SH-SY5Y (cell line): ENCODE measurements around the gene KLHDC3.

ENCODE experiments used
- GATA2 ChIP-seq: IDR thresholded peaks from 2 replicates; pipeline ENCODE4 v1.6.1; 2011; ENCODE audit warnings: mild to moderate bottlenecking, low read depth, low read length
- GATA3 ChIP-seq: IDR thresholded peaks from 2 replicates; pipeline ENCODE4 v1.6.1; 2011; ENCODE audit warnings: low read depth, mild to moderate bottlenecking, low read length, moderate library complexity

Gene KLHDC3

DNA sequence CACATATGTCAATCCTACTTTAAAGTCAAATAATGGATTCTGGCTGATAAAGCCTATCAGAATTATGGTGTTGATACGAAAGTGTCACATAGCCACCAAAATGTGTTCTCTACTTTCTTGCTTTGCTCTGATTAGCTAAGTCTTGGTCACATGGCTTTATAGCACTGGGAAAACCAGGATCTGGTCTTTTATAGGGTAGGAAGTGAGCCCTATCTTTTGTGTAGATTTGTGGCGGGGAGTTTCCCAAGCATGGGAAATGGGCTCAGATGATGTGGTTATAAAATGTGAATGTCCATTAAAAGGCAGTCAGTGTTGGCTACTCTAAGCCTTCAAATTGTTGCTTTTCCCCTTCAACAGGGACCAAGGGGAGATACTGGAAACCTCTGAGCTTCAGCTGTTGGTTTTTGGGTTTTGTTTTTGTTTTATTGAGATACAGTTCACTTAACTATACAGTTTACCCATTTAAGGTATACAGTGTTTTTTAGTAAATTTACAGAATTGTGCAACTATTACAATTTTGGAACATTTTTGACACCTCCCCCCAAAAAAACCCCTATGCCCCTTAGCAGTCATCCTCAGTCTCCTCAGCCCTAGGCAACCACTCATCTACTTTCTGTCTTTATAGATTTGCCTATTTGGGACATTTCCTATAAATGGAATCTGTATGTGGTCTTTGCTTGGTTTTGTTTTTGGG, 19.6 kb downstream of the KLHDC3 start:
- TF ChIP-seq GATA3, result no peak
- TF ChIP-seq GATA2, result no peak

DNA sequence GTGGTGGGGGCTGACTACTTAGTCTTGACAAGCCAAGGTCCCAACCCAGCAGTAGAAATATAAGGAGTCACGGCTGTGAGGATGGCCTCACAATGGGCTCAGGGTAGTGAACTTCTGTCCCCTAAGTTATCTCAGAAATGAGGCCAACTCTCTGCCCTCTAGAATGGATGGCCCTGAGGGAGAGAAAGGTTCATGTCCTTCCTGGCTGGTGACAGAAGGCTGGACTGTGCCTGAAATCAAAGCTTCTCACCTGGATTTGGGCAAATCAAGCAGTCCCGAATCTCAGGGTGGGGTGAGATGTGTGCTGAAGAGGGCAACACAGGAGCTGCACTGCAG, 20.1 kb downstream of the KLHDC3 start:
- TF ChIP-seq GATA2, result no peak
- TF ChIP-seq GATA3, result no peak

DNA sequence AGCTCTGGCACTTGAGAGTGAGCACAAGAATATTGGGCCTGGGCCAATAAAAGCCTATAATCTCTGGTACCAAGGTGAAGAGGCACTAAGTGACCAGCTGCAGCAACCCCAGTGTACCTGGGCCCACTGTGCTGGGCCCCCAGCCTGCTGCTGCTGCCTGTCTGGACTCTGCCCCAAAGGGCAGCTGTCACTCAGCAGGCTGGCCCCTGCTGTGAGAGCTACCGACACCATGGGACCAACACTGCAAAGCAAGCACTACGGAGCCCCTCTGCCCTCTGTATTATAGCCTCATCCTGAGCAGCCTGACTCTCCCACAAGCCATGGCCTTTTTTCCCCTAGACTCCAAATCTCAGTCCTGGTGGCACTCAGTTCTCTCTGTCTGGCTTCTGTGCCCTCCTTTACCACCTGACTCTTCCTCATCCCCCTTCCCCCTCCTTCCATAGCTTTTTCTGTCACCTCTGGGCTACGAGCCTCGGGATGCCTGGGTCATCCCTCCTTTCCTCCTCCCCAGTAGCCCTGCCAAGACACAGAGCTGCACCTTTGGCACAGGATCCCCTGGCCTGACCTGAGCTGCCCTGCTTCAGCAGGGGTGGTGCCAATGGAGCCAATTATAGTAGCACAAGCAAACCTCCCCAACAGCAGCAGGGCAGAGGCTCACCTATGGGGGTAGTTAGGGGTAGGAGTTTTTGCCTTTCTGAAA, 21.6 kb downstream of the KLHDC3 start:
- TF ChIP-seq GATA2, result no peak
- TF ChIP-seq GATA3, result no peak

DNA sequence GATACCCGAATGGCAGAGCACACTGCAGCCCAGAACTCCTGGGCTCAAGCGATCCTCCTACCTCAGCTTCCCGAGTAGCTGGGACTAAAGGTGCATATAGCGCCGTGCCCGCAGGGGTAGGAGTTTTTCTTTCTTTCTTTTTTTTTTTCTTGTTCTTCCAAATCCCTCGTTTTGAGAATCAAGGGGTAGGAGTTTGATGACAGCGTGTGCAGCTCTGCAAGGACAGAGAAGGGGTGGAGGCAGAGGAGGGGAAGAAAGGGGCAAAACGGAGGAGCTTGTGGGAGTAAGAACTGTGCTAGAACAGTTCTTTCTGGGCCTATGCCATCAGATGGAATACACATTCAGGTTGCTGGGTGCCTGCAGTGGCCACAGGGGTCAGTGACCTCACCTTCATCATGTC, 22.7 kb downstream of the KLHDC3 start:
- no peak for TF ChIP-seq GATA2
- TF ChIP-seq GATA3, result no peak

DNA sequence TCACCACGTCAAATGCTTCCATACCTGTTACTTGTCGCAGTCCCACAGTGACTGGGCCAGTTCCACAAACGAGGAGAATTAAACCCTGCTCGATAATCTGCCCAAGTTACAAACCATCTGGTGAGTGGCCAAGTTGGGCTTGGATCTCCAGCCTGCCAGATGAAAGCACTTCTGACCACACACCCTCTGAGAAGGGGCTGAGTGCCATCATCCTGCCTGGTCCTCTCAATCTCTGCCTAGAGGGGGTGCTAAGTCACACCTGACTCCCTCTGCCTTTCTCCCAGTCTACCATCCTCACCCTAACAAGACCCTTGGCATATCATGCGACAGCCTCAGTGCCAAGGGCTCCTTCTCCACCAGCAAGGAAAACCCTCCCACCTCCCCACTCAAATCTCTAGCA, 23.1 kb downstream of the KLHDC3 start:
- TF ChIP-seq GATA2 (no peak), GATA3 (no peak)

DNA sequence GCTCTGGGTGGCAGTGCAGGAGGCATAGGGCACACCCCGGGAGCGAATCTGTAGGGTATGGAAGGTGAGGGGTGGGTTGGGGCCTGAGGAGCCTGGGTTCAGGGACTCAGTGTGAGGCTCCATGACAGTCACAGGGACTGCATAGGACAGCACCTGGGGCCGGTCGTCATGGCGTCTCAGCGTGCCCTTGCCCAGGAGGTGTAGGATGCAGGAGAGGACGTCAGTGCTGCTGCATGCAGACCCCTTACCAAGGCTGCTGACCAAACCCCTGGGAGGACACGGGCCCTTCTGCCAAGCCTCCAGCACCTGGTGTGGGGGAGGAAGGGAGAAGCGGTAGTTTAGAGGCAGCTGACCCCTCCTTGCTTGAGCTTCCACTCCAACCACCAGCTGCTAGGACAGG, 23.7 kb downstream of the KLHDC3 start:
- TF ChIP-seq GATA2 (no peak), GATA3 (no peak)

DNA sequence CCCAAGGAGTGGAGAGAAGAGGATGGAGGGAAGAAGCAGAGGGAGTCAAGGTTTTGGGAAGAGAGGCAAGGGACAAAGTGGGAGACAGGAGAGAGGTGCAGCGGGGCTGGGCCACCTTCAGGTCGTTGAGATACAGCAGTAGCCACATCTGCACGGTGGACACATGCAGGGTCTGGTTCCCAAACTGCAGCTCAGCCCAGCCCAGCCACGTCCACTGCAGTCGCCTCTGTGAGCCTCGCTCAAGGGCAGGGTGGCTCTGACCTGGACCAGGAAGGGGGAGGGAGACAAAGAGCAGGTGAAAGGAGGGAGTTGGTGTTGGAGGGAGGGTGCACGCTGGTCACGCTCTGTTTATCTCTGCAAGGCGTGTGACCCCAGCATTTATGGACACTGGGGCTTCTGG, 24.7 kb downstream of the KLHDC3 start:
- TF ChIP-seq GATA2 (no peak), GATA3 (no peak)

DNA sequence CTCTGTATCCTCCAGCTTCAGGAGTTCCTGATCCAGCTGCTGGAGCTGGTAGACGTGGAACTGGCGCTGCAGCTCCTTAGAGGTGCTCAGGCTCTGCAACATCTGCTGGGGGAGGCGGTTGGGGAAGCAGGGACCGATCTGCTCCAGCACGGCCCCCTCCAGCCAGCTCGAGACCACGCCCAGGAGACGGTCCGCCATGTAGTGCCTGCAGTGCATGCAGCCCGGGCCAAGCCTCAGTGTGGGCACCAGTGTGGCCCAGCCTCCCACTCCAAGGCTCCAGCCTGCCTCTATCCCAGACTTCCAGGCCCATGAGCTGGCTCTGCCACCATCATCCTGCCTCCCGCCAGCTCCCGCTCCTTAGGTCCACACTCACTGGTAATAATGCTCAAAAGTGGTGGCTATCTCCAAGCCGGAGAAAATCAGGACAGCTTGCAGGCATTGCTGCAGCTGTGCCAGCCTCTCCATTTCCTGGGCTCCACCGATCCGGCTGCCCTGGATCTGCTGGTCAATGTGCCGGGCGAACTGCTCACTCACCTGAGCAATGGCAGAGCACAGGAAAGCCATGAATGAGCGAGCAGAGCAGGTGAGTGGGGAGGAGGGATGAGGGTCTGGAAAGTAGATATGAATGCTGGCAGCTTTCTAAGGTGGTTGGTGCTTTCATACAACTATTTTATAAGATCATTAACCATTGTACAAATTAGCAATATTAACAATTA, 26.7 kb downstream of the KLHDC3 start:
- no peak for TF ChIP-seq GATA2
- TF ChIP-seq GATA3, result no peak

DNA sequence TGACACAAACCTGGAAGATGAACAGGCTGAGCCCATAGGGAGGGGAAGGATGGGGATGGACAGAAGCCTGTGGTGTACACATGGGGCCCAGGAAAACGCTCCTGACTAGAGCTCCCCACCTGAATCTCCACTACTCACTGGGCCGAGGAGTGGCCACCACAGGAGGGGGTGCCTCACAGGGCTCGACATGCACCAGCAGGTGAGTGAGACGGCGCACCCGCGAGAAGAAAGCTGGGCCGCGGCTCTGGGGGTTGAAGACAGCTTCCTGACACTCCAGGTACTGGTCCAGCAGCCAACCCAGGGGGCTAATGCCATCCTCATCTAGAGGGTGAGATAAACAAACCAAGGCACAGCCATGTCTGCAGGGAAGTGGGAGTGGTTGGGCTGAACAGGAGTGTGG, 29.3 kb downstream of the KLHDC3 start:
- TF ChIP-seq GATA3 (no peak), GATA2 (no peak)

DNA sequence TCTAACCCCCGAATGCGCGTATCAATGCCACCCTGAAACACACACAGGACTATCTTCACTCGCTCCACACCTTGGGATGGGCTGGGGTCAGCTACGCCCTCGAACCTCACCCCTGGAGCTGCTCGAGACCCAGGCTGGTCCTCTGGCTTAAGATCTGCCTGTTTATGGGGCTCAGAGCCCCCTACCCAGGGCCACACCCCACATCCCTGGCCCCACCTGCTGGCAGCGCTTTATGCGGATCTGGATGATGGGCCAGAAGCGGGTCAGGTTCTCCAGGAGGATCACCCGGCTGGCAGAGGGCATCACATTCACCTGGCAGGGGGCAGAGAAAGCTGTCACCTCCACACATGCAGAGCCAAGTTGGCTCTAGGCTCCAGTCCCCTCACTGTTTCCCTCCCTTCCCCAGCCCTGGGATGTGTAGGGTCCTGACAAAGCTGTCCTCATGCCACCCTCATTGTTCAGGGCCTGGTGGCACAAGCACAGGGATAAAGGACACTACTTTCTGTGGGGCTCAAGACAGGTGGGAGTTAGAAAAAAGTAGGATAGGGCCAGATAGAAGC, 31.4 kb downstream of the KLHDC3 start:
- TF ChIP-seq GATA3 (no peak), GATA2 (no peak)

DNA sequence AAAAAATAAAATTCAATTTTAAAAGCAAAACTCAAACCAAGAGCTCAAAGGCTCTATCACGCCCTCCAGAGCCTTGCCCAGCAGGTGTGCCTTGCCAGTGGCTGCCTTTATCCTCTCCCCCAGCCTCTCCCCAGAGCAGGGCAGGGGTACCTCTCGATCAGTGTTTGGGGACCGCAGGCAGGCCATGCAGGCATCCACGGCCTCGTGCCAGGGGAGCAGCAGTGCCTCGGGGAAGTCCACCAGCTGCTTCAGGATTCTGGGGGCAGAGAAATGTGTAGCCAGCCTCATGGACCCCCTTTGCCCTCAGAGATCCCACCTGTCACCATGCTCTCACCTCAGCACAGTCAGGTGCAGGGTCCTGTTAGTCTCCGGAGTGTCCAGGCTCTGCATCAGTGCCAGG, 33.9 kb downstream of the KLHDC3 start:
- TF ChIP-seq GATA3, result no peak
- TF ChIP-seq GATA2, result no peak

DNA sequence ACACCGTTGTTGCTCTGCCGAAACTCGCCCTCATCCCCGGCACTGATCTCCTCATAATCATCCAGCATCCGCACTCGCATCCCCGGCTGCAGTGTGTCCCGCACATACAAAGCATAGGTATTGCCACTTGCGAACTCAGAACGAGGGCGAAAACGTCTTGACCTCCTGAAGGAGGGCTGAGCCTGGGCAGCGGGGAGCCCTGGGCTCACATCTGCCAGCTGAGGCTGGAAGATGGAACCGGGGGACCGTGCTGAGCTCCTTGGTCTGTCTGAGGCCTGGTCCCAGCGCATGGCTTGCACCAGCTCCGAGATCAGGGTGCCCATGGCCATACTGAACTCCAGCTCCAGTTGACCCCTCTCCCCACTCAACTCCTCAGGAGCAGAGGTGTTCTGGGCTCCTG, 36.9 kb downstream of the KLHDC3 start:
- TF ChIP-seq GATA3 (no peak), GATA2 (no peak)

DNA sequence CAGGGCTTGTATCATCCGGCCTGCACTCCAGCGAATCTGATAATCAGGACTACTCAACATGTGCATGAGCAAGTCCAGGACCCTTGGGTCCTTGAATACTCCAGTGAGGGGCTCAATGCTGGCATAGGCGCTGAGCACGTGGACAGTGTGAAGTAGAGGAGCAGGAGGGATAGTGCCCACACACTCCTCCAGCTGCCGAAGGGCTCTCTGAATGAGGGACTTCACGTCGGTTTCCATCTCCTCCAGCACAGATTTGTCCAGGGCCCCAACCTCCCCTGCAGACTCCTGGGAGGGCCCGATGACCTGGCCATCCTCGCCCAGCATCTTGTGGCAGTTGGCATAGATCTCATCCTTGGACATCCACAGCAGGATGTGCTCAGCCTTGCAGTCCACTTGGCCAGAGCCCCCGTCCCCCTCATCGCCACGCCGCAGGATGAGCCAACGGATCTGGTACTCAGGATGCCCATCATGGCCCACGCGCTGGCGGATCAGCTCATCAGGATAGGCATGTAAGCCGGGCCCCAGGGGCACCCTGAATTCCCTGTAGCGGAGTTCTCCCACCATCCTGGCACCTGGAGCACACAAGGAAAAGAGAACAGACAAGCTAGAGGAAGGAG, 38.3 kb downstream of the KLHDC3 start:
- TF ChIP-seq GATA2 (no peak), GATA3 (no peak)

DNA sequence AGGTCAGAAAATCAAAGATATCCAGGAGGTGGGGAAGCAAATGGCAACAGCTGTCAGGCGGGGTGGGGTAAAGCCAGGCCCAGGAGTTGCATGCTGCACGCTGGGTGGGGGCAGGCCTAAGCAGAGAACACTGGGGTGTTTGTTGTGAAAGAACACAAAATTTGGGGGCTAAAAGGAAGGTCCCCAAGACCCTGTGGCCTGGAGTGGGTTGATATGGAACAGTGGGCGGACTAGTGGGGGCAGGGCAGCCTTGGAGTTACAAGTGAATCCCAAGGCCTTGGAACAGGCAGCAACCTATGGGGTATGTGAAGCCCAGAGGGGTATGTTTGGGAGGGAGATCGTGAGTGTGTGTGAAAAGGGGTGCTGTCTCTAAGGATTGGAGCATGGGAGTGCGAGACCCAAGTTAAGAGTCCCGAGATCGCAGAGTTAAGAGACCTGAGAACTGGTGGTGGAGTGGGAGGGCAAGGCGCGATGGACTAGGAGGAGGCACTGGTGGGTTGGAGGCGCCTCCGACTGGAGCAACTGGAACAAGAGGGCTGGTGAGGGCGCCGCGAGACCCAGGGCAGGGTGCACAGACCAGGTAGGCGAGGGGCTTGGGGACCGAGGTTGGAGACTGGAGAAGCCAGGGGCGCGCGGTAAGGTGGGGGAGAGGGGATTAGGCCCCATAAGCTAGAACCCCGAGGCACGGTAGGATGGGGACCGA, 38.9 kb downstream of the KLHDC3 start:
- TF ChIP-seq GATA2, result no peak
- no peak for TF ChIP-seq GATA3
